ENCODE measurements around the gene SCN8A.

DNA sequence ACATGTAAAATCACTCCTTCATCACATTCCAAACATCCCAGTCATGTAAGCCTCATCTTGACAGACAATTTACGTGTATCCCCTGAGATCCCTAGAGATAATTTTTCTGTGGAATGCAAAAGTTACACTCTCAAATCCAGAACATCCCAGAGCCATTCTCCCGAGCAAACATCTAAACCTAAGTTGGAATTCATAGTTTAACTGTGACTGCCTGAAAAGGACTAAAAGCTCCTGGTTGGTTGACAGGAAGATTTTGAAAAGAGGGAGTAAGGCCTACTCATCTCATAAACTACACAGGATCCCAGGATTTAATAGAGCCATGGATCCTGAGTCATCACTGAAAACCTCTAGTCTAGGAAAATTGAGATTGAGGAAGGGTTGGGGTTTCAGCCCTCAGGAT, 123.6 kb downstream of the SCN8A start:
- TF ChIP-seq MAZ (IDR thresholded peaks at IDR 0.05; ENCODE audit: borderline replicate concordance, low read depth, low read length), result no peak
- TF ChIP-seq PBX3 (IDR thresholded peaks at IDR 0.05), result no peak
- no peak for TF ChIP-seq POLR2A (IDR thresholded peaks at IDR 0.05; ENCODE audit: low read length)
- TF ChIP-seq CTCF (IDR thresholded peaks at IDR 0.05), result no peak
- TF ChIP-seq MAX (IDR thresholded peaks at IDR 0.05), result no peak
- TF ChIP-seq RFX5 (IDR thresholded peaks at IDR 0.05), result no peak

Measured in A549 (cell line).